ENCODE measurements around the gene ZNF750. TPM values are rescaled to one million over a fixed set of nuclear protein-coding genes. Genes with fewer than 3 reads are reported as not detected.

Gene ZNF750
- not detected in 2 replicates for total RNA-seq (2014; rRNA removed; shearing (Covaris generic))

- no peak for DNase-seq (ENCODE audit: low read depth)
Observed at GRCh38 chr17:82839617-82840292, at the start of gene ZNF750. Gene ZNF750, minus strand, starts transcription at chr17:82840022. Its CDS starts 7,568 bp downstream, at chr17:82832454.

GRCh38 chr17:82888583-82889495, 49.0 kb upstream of the ZNF750 start:
- no peak for DNase-seq (ENCODE audit: low read depth)

GRCh38 chr17:82887255-82888164, 47.7 kb upstream of the ZNF750 start:
- no peak for DNase-seq (ENCODE audit: low read depth)

- DNase-seq (ENCODE audit: low read depth): no peak
Observed at GRCh38 chr17:82884970-82885353, 45.1 kb upstream of the ZNF750 start.

GRCh38 chr17:82884341-82884969, 44.6 kb upstream of the ZNF750 start:
- DNase-seq (ENCODE audit: low read depth): no peak

GRCh38 chr17:82883419-82884031, 43.7 kb upstream of the ZNF750 start:
- DNase-seq (ENCODE audit: low read depth): no peak

- no peak for DNase-seq (ENCODE audit: low read depth)
Observed at GRCh38 chr17:82882715-82883418, 43.0 kb upstream of the ZNF750 start.

GRCh38 chr17:82881900-82882714, 42.3 kb upstream of the ZNF750 start:
- DNase-seq (ENCODE audit: low read depth): no peak

- no peak for DNase-seq (ENCODE audit: low read depth)
Observed at GRCh38 chr17:82881324-82881823, 41.6 kb upstream of the ZNF750 start.

- no peak for DNase-seq (ENCODE audit: low read depth)
Observed at GRCh38 chr17:82880620-82881323, 41.0 kb upstream of the ZNF750 start.

GRCh38 chr17:82879241-82879640, 39.4 kb upstream of the ZNF750 start:
- no peak for DNase-seq (ENCODE audit: low read depth)

- no peak for DNase-seq (ENCODE audit: low read depth)
Observed at GRCh38 chr17:82878527-82878926, 38.7 kb upstream of the ZNF750 start.

- DNase-seq (ENCODE audit: low read depth): no peak
Observed at GRCh38 chr17:82876602-82877379, 37.0 kb upstream of the ZNF750 start.

GRCh38 chr17:82876149-82876548, 36.3 kb upstream of the ZNF750 start:
- no peak for DNase-seq (ENCODE audit: low read depth)

- no peak for DNase-seq (ENCODE audit: low read depth)
Observed at GRCh38 chr17:82875407-82875856, 35.6 kb upstream of the ZNF750 start.

GRCh38 chr17:82874011-82874835, 34.4 kb upstream of the ZNF750 start:
- no peak for DNase-seq (ENCODE audit: low read depth)

GRCh38 chr17:82873521-82873920, 33.7 kb upstream of the ZNF750 start:
- DNase-seq (ENCODE audit: low read depth): no peak
